Endothelial cell of umbilical vein (primary cell): ENCODE data around the gene RAB7A.

Experiments used
- CTCF ChIP-seq, 2 donors: IDR thresholded peaks; 1 replicate in 1 of 2; 2 replicates in 1 of 2; pipeline ENCODE4 v1.5.1; 2011; ENCODE audit warnings: low read length in 2 of 2, mild to moderate bottlenecking in 2 of 2, moderate library complexity in 2 of 2, control low read depth in 1 of 2, inconsistent platforms in 1 of 2, low read depth in 1 of 2; ENCODE audit not compliant: insufficient read depth in 1 of 2; ENCODE audit errors: extremely low read depth in 1 of 2
- EZH2 ChIP-seq: IDR thresholded peaks from 2 replicates; pipeline ENCODE4 v1.6.1; 2012; ENCODE audit warnings: borderline replicate concordance, low read depth, mild to moderate bottlenecking, moderate library complexity, low read length, inconsistent platforms; ENCODE audit not compliant: severe bottlenecking
- JUN ChIP-seq: IDR thresholded peaks from 2 replicates; pipeline ENCODE4 v1.6.1; 2011; ENCODE audit warnings: borderline replicate concordance, low read depth; ENCODE audit not compliant: insufficient read length, insufficient read depth
- MYC ChIP-seq: IDR thresholded peaks from one replicate; pipeline ENCODE4 v1.6.1; 2011; ENCODE audit warnings: mild to moderate bottlenecking, low read depth, low read length
- POLR2A ChIP-seq: IDR thresholded peaks from 2 replicates; pipeline ENCODE4 v1.6.1; 2012; ENCODE audit warnings: low read depth, mild to moderate bottlenecking, control low read depth, low read length
- POLR2AphosphoS5 ChIP-seq: IDR thresholded peaks from 2 replicates; pipeline ENCODE4 v1.6.1; 2012; ENCODE audit warnings: low read depth, mild to moderate bottlenecking, control low read depth, low read length, moderate library complexity; ENCODE audit not compliant: insufficient read depth
- TF ChIP-seq, protein P1 (sequence below): IDR thresholded peaks from 2 replicates; pipeline ENCODE4 v1.6.1; 2011; ENCODE audit not compliant: insufficient read depth, insufficient read length

DNA sequence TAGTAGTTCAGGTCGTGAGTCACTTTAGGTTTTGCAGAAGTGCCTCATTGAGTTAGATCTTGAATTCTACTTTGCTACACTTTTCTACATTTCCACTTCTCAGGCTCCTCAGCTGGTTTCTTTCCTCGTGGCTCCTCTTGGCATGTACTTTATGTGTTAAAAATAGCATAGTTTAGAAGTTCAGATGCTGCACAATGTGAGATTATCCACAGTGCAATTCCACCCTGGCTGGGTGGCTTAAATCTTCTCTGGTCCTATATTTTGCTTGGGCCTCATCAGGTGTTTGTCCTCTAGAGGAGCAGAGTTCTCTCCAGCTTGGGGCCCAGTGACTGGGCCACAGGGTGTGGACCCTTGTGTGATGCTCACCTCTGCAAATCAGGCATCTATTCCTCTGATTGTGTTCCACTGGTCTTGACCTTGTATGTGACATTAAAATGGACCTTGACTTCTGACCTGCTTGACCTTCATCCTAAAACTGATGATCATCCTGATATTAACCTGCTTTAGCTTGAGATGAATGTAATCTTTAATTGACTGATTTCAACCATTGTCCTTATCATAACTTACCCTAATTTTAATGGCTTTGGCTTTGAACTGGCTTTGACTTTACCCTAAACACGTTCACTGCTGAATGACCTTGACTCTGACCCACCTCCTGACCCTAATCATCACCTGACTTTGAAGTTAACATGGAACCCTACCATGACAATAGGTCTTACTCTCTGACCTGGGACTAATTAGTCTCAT lies 89.5 kb downstream of the RAB7A start:
- no peak for TF ChIP-seq CTCF (IDR thresholded peaks at IDR 0.05; ENCODE audit: extremely low read depth in 1 of 2, insufficient read depth in 1 of 2, low read depth in 1 of 2, low read length in 2 of 2)
- TF ChIP-seq MYC = no peak
- TF ChIP-seq POLR2A = no peak
- TF ChIP-seq, protein P1, sequence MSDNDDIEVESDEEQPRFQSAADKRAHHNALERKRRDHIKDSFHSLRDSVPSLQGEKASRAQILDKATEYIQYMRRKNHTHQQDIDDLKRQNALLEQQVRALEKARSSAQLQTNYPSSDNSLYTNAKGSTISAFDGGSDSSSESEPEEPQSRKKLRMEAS = no peak
- no peak for TF ChIP-seq POLR2AphosphoS5
- TF ChIP-seq JUN = no peak
- TF ChIP-seq EZH2 = no peak
